Measurements from ENCODE around the gene MRPL14. TPM values are rescaled to one million over a fixed set of nuclear protein-coding genes. Genes with fewer than 3 reads are reported as not detected.

MRPL14 gene
- total and polyA plus RNA-seq, 2 of the 4 experiments (the other 2 are of a cell fraction), result 43.7 to 87.9 TPM

GRCh38 chr6:44090465-44090864 lies 36.8 kb downstream of the MRPL14 start:
- Histone ChIP-seq H3K18ac (ENCODE audit: low read depth, low read length) (no peak overlapping the region), H2BK5ac (ENCODE audit: low read depth, low read length, poor library complexity, severe bottlenecking) (no peak overlapping the region), H3K23ac (ENCODE audit: low read depth, low read length) (no peak overlapping the region), H3K27me3 (ENCODE audit: control insufficient read depth, insufficient read depth, low read length) (no peaks in the 10 kb centered on the region), H2BK120ac (ENCODE audit: low read depth, low read length) (no peak overlapping the region), H3K4me3 (ENCODE audit: insufficient read depth, low read depth, low read length) (no peak overlapping the region), H3K9me3 (ENCODE audit: control insufficient read depth, insufficient read depth, low read length) (no peaks in the 10 kb centered on the region), H3K4me1 (ENCODE audit: control insufficient read depth, insufficient read depth, low read length) (peaks cover 5% of the 10 kb centered on the region; the same call in 1 of the 2 replicates), H4K91ac (ENCODE audit: insufficient read depth, low read depth, low read length) (no peak overlapping the region), H2AK9ac (replicated peaks; ENCODE audit: low read depth, low read length, poor library complexity) (no peak overlapping the region), H4K8ac (ENCODE audit: low read depth in 2 of 2, low read length in 2 of 2) (no peak overlapping the region), H2AK5ac (ENCODE audit: low read depth, low read length) (no peak overlapping the region), H4K20me1 (ENCODE audit: insufficient read depth, low read length) (no peaks in the 10 kb centered on the region; the same call in 1 of the 2 replicates), H2BK15ac (ENCODE audit: low read depth, low read length) (no peak overlapping the region), H3K27ac (ENCODE audit: insufficient read depth, low read length) (no peak overlapping the region), H3K9me1 (ENCODE audit: insufficient read depth, low read length) (no peaks in the 10 kb centered on the region), H3K4ac (ENCODE audit: low read depth, low read length) (no peak overlapping the region), H3K4me2 (ENCODE audit: low read depth, low read length) (no peak overlapping the region), H3K79me1 (ENCODE audit: low read depth in 1 of 2, low read length in 2 of 2) (no peaks in the 10 kb centered on the region; a peak in 2 of 4 replicates), H2BK20ac (ENCODE audit: low read depth, low read length) (no peak overlapping the region), H3K36me3 (ENCODE audit: control insufficient read depth, insufficient read depth, low read length) (peaks cover 6% of the 10 kb centered on the region; the same call in 1 of the 2 replicates), H4K5ac (ENCODE audit: low read depth, low read length) (no peak overlapping the region), H2AFZ (replicated peaks; ENCODE audit: low read length, poor library complexity) (no peak overlapping the region), H3K9ac (ENCODE audit: low read depth, low read length) (no peak overlapping the region), H3K14ac (replicated peaks; ENCODE audit: low read depth, low read length) (no peak overlapping the region), H3K56ac (ENCODE audit: extremely low read depth, insufficient read depth, low read length) (no peak overlapping the region)
- intact Hi-C loops (cut with micrococcal nuclease) (no loop called here), dilution Hi-C loops (cut with HindIII; ENCODE audit: low sequenced_read_pairs, unreplicated experiment) (no loop called here), in situ Hi-C loops (cut with MboI; ENCODE audit: low sequenced_read_pairs) (no loop called here)
- TF ChIP-seq MAFK (IDR thresholded peaks at IDR 0.05; ENCODE audit: low read depth, low read length), result no peak
- TF ChIP-seq SMC3 (IDR thresholded peaks at IDR 0.05; ENCODE audit: low read depth, low read length), result no peak
- TF ChIP-seq NFE2L2 (IDR thresholded peaks at IDR 0.05; ENCODE audit: low read depth, low read length), result no peak
- TF ChIP-seq CHD1 (IDR thresholded peaks at IDR 0.05; ENCODE audit: low read depth, low read length), result no peak
- TF ChIP-seq FOS (IDR thresholded peaks at IDR 0.05; ENCODE audit: low read depth, low read length), result no peak
- no peak for TF ChIP-seq MXI1 (IDR thresholded peaks at IDR 0.05; ENCODE audit: borderline replicate concordance, low read depth, low read length)
- TF ChIP-seq POLR2A (IDR thresholded peaks at IDR 0.05; ENCODE audit: low read depth, low read length), result no peak
- TF ChIP-seq CTCF (conservative IDR thresholded peaks at IDR 0.05; ENCODE audit: low read depth, low read length), result no peak
- TF ChIP-seq, protein P1, sequence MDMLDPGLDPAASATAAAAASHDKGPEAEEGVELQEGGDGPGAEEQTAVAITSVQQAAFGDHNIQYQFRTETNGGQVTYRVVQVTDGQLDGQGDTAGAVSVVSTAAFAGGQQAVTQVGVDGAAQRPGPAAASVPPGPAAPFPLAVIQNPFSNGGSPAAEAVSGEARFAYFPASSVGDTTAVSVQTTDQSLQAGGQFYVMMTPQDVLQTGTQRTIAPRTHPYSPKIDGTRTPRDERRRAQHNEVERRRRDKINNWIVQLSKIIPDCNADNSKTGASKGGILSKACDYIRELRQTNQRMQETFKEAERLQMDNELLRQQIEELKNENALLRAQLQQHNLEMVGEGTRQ (IDR thresholded peaks at IDR 0.05; ENCODE audit: low read depth, low read length), result no peak
- TF ChIP-seq, protein P2, sequence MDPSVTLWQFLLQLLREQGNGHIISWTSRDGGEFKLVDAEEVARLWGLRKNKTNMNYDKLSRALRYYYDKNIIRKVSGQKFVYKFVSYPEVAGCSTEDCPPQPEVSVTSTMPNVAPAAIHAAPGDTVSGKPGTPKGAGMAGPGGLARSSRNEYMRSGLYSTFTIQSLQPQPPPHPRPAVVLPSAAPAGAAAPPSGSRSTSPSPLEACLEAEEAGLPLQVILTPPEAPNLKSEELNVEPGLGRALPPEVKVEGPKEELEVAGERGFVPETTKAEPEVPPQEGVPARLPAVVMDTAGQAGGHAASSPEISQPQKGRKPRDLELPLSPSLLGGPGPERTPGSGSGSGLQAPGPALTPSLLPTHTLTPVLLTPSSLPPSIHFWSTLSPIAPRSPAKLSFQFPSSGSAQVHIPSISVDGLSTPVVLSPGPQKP (IDR thresholded peaks at IDR 0.05; ENCODE audit: borderline replicate concordance, low read depth, low read length), result no peak
- no peak for TF ChIP-seq MAZ (IDR thresholded peaks at IDR 0.05; ENCODE audit: borderline replicate concordance, low read depth, low read length)
- ATAC-seq (ENCODE audit: low read depth) (no peak), DNase-seq (no peak)
- WGBS, 2 experiments (ENCODE audit: extremely low coverage in 2 of 2, insufficient read length in 1 of 2), result no CpG with 5 or more reads among the region's 5 CpGs
- POLR2A ChIA-PET (ENCODE audit: unreplicated experiment), result no interaction called here
- BruUV-seq (replicated peaks), result no TSS peak
- CTCF ChIA-PET, result no interaction called here

Data from IMR-90 (cell line).